CD4-positive, alpha-beta memory T cell (primary cell): ENCODE measurements around the gene IFT25. TPM values are rescaled to one million over a fixed set of nuclear protein-coding genes. Genes with fewer than 3 reads are reported as not detected.
A peak's percentile ranks its signal among the peaks of the same experiment; 100 is the strongest.

Source experiments
- CTCF ChIA-PET: fragments of 350-600 bp; sonication (Branson Sonifier 250); formaldehyde crosslinking; loops from one replicate; lab custom pipeline; 2021; ENCODE audit warnings: inconsistent platforms; ENCODE audit not compliant: partially characterized antibody; lab: Charles Lee
- POLR2A ChIA-PET: fragments of 350-600 bp; sonication (Branson Sonifier 250); formaldehyde crosslinking; loops from one replicate; lab custom pipeline; 2021; ENCODE audit not compliant: partially characterized antibody; lab: Charles Lee
- DNase-seq, 5 donors: peaks; one replicate each; pipeline versions ENCODE4 v3.0.0 to v3.0.0-alpha.2; 2020 to 2022; ENCODE audit warnings: mixed read lengths in 1 of 5
- H3K27ac ChIP-seq: one replicate; pipeline ENCODE4 v1.7.0; 2013; ENCODE audit warnings: low read depth, low read length
- H3K27me3 ChIP-seq: 2 replicates; pipeline ENCODE4 v1.7.0; 2013; ENCODE audit warnings: mild to moderate bottlenecking, low read length, moderate library complexity; ENCODE audit not compliant: insufficient read depth
- H3K36me3 ChIP-seq: 2 replicates; pipeline ENCODE4 v1.7.0; 2013; ENCODE audit warnings: mild to moderate bottlenecking, low read length, moderate library complexity; ENCODE audit not compliant: insufficient read depth
- H3K4me1 ChIP-seq: 2 replicates; pipeline ENCODE4 v1.7.0; 2013; ENCODE audit warnings: mild to moderate bottlenecking, low read length, moderate library complexity; ENCODE audit not compliant: insufficient read depth
- H3K4me3 ChIP-seq, 2 donors: one replicate each; pipeline ENCODE4 v1.7.0; 2013; ENCODE audit warnings: low read length in 2 of 2, mild to moderate bottlenecking in 1 of 2
- H3K9me3 ChIP-seq, 2 donors: one replicate each; pipeline ENCODE4 v1.7.0; 2013; ENCODE audit warnings: low read length in 2 of 2, control low read depth in 1 of 2; ENCODE audit not compliant: control insufficient read depth in 1 of 2
- H3K27ac Mint-ChIP-seq, 7 donors: one replicate each; pipeline ENCODE4 v1.8.0; 2020 to 2021; ENCODE audit warnings: mixed read lengths in 7 of 7, mild to moderate bottlenecking in 6 of 7, inconsistent platforms in 3 of 7, moderate library complexity in 3 of 7
- H3K27me3 Mint-ChIP-seq, 2 donors: one replicate each; pipeline ENCODE4 v1.8.0; 2020 to 2021; ENCODE audit warnings: mixed read lengths in 2 of 2
- H3K36me3 Mint-ChIP-seq, 2 donors: one replicate each; pipeline ENCODE4 v1.8.0; 2020 to 2021; ENCODE audit warnings: mixed read lengths in 2 of 2, inconsistent platforms in 1 of 2, mild to moderate bottlenecking in 1 of 2
- H3K4me1 Mint-ChIP-seq, 4 donors: one replicate each; pipeline ENCODE4 v1.8.0; 2020 to 2021; ENCODE audit warnings: mixed read lengths in 4 of 4, mild to moderate bottlenecking in 1 of 4
- H3K4me3 Mint-ChIP-seq, 8 donors: one replicate each; pipeline ENCODE4 v1.8.0; 2020 to 2021; ENCODE audit warnings: mixed read lengths in 8 of 8, mild to moderate bottlenecking in 7 of 8, moderate library complexity in 6 of 8, inconsistent platforms in 3 of 8
- H3K9me3 Mint-ChIP-seq, 8 donors: one replicate each; pipeline ENCODE4 v1.8.0; 2020 to 2021; ENCODE audit warnings: mixed read lengths in 8 of 8, mild to moderate bottlenecking in 5 of 8, inconsistent platforms in 3 of 8, moderate library complexity in 1 of 8
- intact Hi-C: fragments of 100-400 bp; cut with micrococcal nuclease; formaldehyde crosslinking; loops from one replicate; pipeline ENCODE4 v1.15.1; 2023
- polyA plus RNA-seq, 2 donors: library from polyadenylated mRNA; unstranded; fragments of 300-500 nt; fragmentation: Illumina TruSeq; gene quantifications; one replicate each; pipeline ENCODE4 v1.2.3, GENCODE V29; 2021
- total RNA-seq, 2 experiments: library from RNA; stranded (reverse); gene quantifications; one replicate each; pipeline ENCODE4 v1.2.3, GENCODE V29; 2021

Gene IFT25
- total and polyA plus RNA-seq, 4 experiments from 2014 or later: 45.5 to 65.4 (median 48.8) TPM

GRCh38 chr1:53930932-53931331 is 14.6 kb downstream of the IFT25 start:
- Mint-ChIP-seq H3K9me3 (peaks cover 0 to 2% (median 0%) of the 10 kb centered on the region in 8 donors), H3K27ac (no peak overlapping the region), H3K27me3 (no peaks in the 10 kb centered on the region), H3K4me1 (peaks cover 0 to 8% (median 6%) of the 10 kb centered on the region in 4 donors), H3K4me3 (peak overlapping the region in 1 of 8 donors; percentile 26), H3K36me3 (peaks cover 43 to 46% of the 10 kb centered on the region in 2 donors)
- Histone ChIP-seq H3K9me3 (peaks cover 0 to 5% of the 10 kb centered on the region in 2 donors), H3K27me3 (no peaks in the 10 kb centered on the region), H3K4me1 (no peaks in the 10 kb centered on the region), H3K36me3 (peaks cover 10% of the 10 kb centered on the region), H3K4me3 (no peak overlapping the region), H3K27ac (no peak overlapping the region)
- CTCF ChIA-PET: interaction anchor here (1.3 to 1.5 kb wide), 3 partner anchors 17 to 70 kb away, joined by 3 to 5 read pairs (median 5); no protein-coding TSS in a partner anchor
- POLR2A ChIA-PET: interaction anchor here (1.5 kb wide), 1 partner anchor 14 kb away, joined by 6 read pairs; the partner anchor contains the start of gene IFT25
- no peak for DNase-seq
- intact Hi-C loops: no loop called here

- Histone ChIP-seq H3K27me3 (no peaks in the 10 kb centered on the region), H3K4me1 (no peaks in the 10 kb centered on the region), H3K27ac (no peak overlapping the region), H3K36me3 (peaks cover 7% of the 10 kb centered on the region), H3K9me3 (peaks cover 0 to under 1% of the 10 kb centered on the region in 2 donors), H3K4me3 (no peak overlapping the region)
- DNase-seq: no peak
- Mint-ChIP-seq H3K4me1 (peaks cover 0 to 7% (median 4%) of the 10 kb centered on the region in 4 donors), H3K9me3 (no peaks in the 10 kb centered on the region), H3K36me3 (peaks cover 38 to 40% of the 10 kb centered on the region in 2 donors), H3K27me3 (no peaks in the 10 kb centered on the region), H3K27ac (peak overlapping the region in 4 of 7 donors; percentile 22 to 56 (median 38)), H3K4me3 (no peak overlapping the region)
- POLR2A ChIA-PET: no interaction called here
- intact Hi-C loops: no loop called here
- CTCF ChIA-PET: interaction anchor here (0.9 to 1.0 kb wide), 2 partner anchors 12 to 31 kb away, joined by 3 read pairs; no protein-coding TSS in a partner anchor
Measured at GRCh38 chr1:53929246-53929960, 16.1 kb downstream of the IFT25 start.

GRCh38 chr1:53927376-53927881 is 18.1 kb downstream of the IFT25 start:
- H3K36me3 ChIP-seq: peaks cover 15% of the 10 kb centered on the region
- POLR2A ChIA-PET: interaction anchor here (1.9 kb wide), 1 partner anchor 18 kb away, joined by 4 read pairs; the partner anchor contains the start of gene IFT25
- H3K36me3 Mint-ChIP-seq: peaks cover 43 to 53% of the 10 kb centered on the region in 2 donors

DNA sequence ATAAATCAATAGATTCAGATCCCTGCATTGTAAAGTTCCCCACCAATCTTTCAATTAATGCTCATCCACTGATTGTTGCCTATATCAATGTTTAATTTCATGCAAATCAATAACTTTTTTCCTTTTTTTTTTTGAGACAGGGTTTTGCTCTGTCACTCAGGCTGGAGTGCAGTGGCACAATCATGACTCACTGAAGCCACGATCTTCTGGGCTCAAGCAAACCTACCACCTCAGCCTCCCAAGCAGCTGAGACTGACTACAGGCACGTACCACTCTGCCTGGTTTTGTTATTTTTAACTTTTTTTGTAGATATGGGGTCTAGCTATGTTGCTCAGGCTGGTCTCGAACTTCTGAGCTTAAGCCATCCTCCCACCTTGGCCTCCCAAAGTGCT is 25.8 kb downstream of the IFT25 start:
- DNase-seq: no peak
- intact Hi-C loops: no loop called here
- peaks cover 30 to 34% of the 10 kb centered on the region in 2 donors for H3K36me3 Mint-ChIP-seq
- Histone ChIP-seq H3K27me3 (no peaks in the 10 kb centered on the region), H3K9me3 (no peaks in the 10 kb centered on the region), H3K4me1 (peaks cover 16% of the 10 kb centered on the region), H3K27ac (no peak overlapping the region), H3K36me3 (peaks cover 13% of the 10 kb centered on the region), H3K4me3 (no peak overlapping the region)
- POLR2A ChIA-PET: no interaction called here
- H3K27me3 Mint-ChIP-seq: no peaks in the 10 kb centered on the region
- CTCF ChIA-PET: no interaction called here
- H3K9me3 Mint-ChIP-seq: no peaks in the 10 kb centered on the region
- H3K27ac Mint-ChIP-seq: peak overlapping the region; percentile 29 to 88 (median 71)
- peaks cover 17 to 32% (median 22%) of the 10 kb centered on the region in 4 donors for H3K4me1 Mint-ChIP-seq
- H3K4me3 Mint-ChIP-seq: no peak overlapping the region

More at GRCh38 chr1:53927376-53927881, 18.1 kb downstream of the IFT25 start:
- Histone ChIP-seq H3K27ac (no peak overlapping the region), H3K27me3 (no peaks in the 10 kb centered on the region), H3K4me3 (no peak overlapping the region), H3K9me3 (no peaks in the 10 kb centered on the region), H3K4me1 (no peaks in the 10 kb centered on the region)
- Mint-ChIP-seq H3K27me3 (no peaks in the 10 kb centered on the region), H3K9me3 (no peaks in the 10 kb centered on the region), H3K27ac (peak overlapping the region in 1 of 7 donors; percentile 8), H3K4me1 (peaks cover 0 to 7% (median 4%) of the 10 kb centered on the region in 4 donors), H3K4me3 (no peak overlapping the region)
- intact Hi-C loops: no loop called here
- CTCF ChIA-PET: no interaction called here
- DNase-seq: no peak

GRCh38 chr1:53918343-53918742 is 27.2 kb downstream of the IFT25 start:
- intact Hi-C loops: no loop called here
- H3K36me3 Mint-ChIP-seq: peaks cover 22 to 27% of the 10 kb centered on the region in 2 donors
- POLR2A ChIA-PET: interaction anchor here (1.2 kb wide), 1 partner anchor 27 kb away, joined by 5 read pairs; the partner anchor contains the start of gene IFT25

GRCh38 chr1:53913352-53914033 is 32.0 kb downstream of the IFT25 start:
- no peak overlapping the region for H3K4me3 ChIP-seq
- H3K4me1 ChIP-seq: peaks cover 11% of the 10 kb centered on the region
- ChIA-PET CTCF (interaction anchor here (1.8 kb wide), 1 partner anchor 53 kb away, joined by 6 read pairs; no protein-coding TSS in a partner anchor), POLR2A (no interaction called here)
- H3K9me3 Mint-ChIP-seq: no peaks in the 10 kb centered on the region
- H3K4me1 Mint-ChIP-seq: peaks cover 8 to 18% (median 11%) of the 10 kb centered on the region in 4 donors
- H3K36me3 ChIP-seq: peaks cover 2% of the 10 kb centered on the region
- intact Hi-C loops: no loop called here
- H3K27me3 ChIP-seq: no peaks in the 10 kb centered on the region
- no peak overlapping the region for H3K27ac ChIP-seq
- H3K9me3 ChIP-seq: no peaks in the 10 kb centered on the region
- DNase-seq: no peak
- H3K27ac Mint-ChIP-seq: peak overlapping the region in 1 of 7 donors; percentile 46
- H3K4me3 Mint-ChIP-seq: no peak overlapping the region
- H3K36me3 Mint-ChIP-seq: peaks cover 17 to 21% of the 10 kb centered on the region in 2 donors
- H3K27me3 Mint-ChIP-seq: no peaks in the 10 kb centered on the region

More at GRCh38 chr1:53918343-53918742, 27.2 kb downstream of the IFT25 start:
- H3K27ac ChIP-seq: no peak overlapping the region
- no peaks in the 10 kb centered on the region for H3K27me3 ChIP-seq
- peak overlapping the region in 1 of 7 donors; percentile 4 for H3K27ac Mint-ChIP-seq
- H3K4me1 ChIP-seq: peaks cover 16% of the 10 kb centered on the region
- no peak for DNase-seq
- peaks cover 12% of the 10 kb centered on the region for H3K36me3 ChIP-seq
- no peaks in the 10 kb centered on the region for H3K9me3 ChIP-seq
- no peaks in the 10 kb centered on the region for H3K9me3 Mint-ChIP-seq
- no peak overlapping the region for H3K4me3 ChIP-seq
- CTCF ChIA-PET: interaction anchor here (1.3 kb wide), 1 partner anchor 41 kb away, joined by 6 read pairs; no protein-coding TSS in a partner anchor
- no peaks in the 10 kb centered on the region for H3K27me3 Mint-ChIP-seq
- H3K4me3 Mint-ChIP-seq: no peak overlapping the region
- peaks cover 17 to 32% (median 22%) of the 10 kb centered on the region in 4 donors for H3K4me1 Mint-ChIP-seq
